ENCODE measurements around the gene TSPAN15. TPM values are rescaled to one million over a fixed set of nuclear protein-coding genes. Genes with fewer than 3 reads are reported as not detected.

TSPAN15 gene
- total RNA-seq, 2 experiments from 2014 or later = 0.58 to 1.2 TPM

- POLR2A ChIA-PET = interaction anchor here (1.6 kb wide), 1 partner anchor 14 kb away, joined by 3 read pairs; no protein-coding TSS in a partner anchor
- TF ChIP-seq CTCF (IDR thresholded peaks at IDR 0.05) = no peak
- DNase-seq = no peak
- H3K4me3 Mint-ChIP-seq = no peak overlapping the region
- CTCF ChIA-PET = interaction anchor here (2.3 kb wide), 1 partner anchor 23 kb away, joined by 6 read pairs; no protein-coding TSS in a partner anchor
- H3K27ac Mint-ChIP-seq = no peak overlapping the region
- H3K9me3 Mint-ChIP-seq = peaks cover 10% of the 10 kb centered on the region
- ATAC-seq = no peak
- H3K36me3 Mint-ChIP-seq (ENCODE audit: low read depth) = no peaks in the 10 kb centered on the region
- no peaks in the 10 kb centered on the region for H3K27me3 Mint-ChIP-seq
- no peaks in the 10 kb centered on the region for H3K4me1 Mint-ChIP-seq (ENCODE audit: low read depth)
- intact Hi-C loops (cut with micrococcal nuclease) = no loop called here
Measured at GRCh38 chr10:69492746-69493462, 41.6 kb downstream of the TSPAN15 start.

- Mint-ChIP-seq H3K9me3 (no peaks in the 10 kb centered on the region), H3K27me3 (no peaks in the 10 kb centered on the region), H3K27ac (no peak overlapping the region), H3K4me3 (no peak overlapping the region), H3K36me3 (ENCODE audit: low read depth) (no peaks in the 10 kb centered on the region), H3K4me1 (ENCODE audit: low read depth) (no peaks in the 10 kb centered on the region)
- DNase-seq = no peak
- ATAC-seq = no peak
- ChIA-PET POLR2A (no interaction called here), CTCF (interaction anchor here (2.3 kb wide), 1 partner anchor 21 kb away, joined by 6 read pairs; no protein-coding TSS in a partner anchor)
- no peak for TF ChIP-seq CTCF (IDR thresholded peaks at IDR 0.05)
- intact Hi-C loops (cut with micrococcal nuclease) = no loop called here
Measured at GRCh38 chr10:69494626-69495558, 43.6 kb downstream of the TSPAN15 start.

- POLR2A ChIA-PET = no interaction called here
- ATAC-seq = no peak
- intact Hi-C loops (cut with micrococcal nuclease) = no loop called here
- no peaks in the 10 kb centered on the region for H3K9me3 Mint-ChIP-seq
- no peak overlapping the region for H3K27ac Mint-ChIP-seq
- CTCF ChIA-PET = interaction anchor here (2.4 kb wide), 1 partner anchor 20 kb away, joined by 13 read pairs; no protein-coding TSS in a partner anchor
- H3K4me1 Mint-ChIP-seq (ENCODE audit: low read depth) = no peaks in the 10 kb centered on the region
- DNase-seq = no peak
- no peaks in the 10 kb centered on the region for H3K27me3 Mint-ChIP-seq
- no peaks in the 10 kb centered on the region for H3K36me3 Mint-ChIP-seq (ENCODE audit: low read depth)
- H3K4me3 Mint-ChIP-seq = no peak overlapping the region
- TF ChIP-seq CTCF (IDR thresholded peaks at IDR 0.05) = no peak
Measured at GRCh38 chr10:69495666-69496065, 44.4 kb downstream of the TSPAN15 start.

- H3K9me3 Mint-ChIP-seq = no peaks in the 10 kb centered on the region
- no peak overlapping the region for H3K27ac Mint-ChIP-seq
- H3K4me3 Mint-ChIP-seq = no peak overlapping the region
- ATAC-seq (no peak), DNase-seq (no peak)
- no peak for TF ChIP-seq CTCF (IDR thresholded peaks at IDR 0.05)
- intact Hi-C loops (cut with micrococcal nuclease) = no loop called here
- no peaks in the 10 kb centered on the region for H3K27me3 Mint-ChIP-seq
- no peaks in the 10 kb centered on the region for H3K4me1 Mint-ChIP-seq (ENCODE audit: low read depth)
- ChIA-PET POLR2A (no interaction called here), CTCF (interaction anchor here (1.0 to 2.4 kb wide), 2 partner anchors 19 to 140 kb away, joined by 3 to 13 read pairs; no protein-coding TSS in a partner anchor)
- H3K36me3 Mint-ChIP-seq (ENCODE audit: low read depth) = no peaks in the 10 kb centered on the region
Measured at GRCh38 chr10:69496352-69497230, 45.3 kb downstream of the TSPAN15 start.
